ENCODE measurements around the gene KCTD2.

- TF ChIP-seq CTCF (IDR thresholded peaks at IDR 0.05; ENCODE audit: insufficient read depth, low read length) (no peak), SPI1 (IDR thresholded peaks at IDR 0.05; ENCODE audit: borderline replicate concordance, low read depth) (no peak), GABPA (IDR thresholded peaks at IDR 0.05; ENCODE audit: low read depth) (no peak), POLR2AphosphoS5 (IDR thresholded peaks at IDR 0.05; ENCODE audit: low read depth) (no peak)
Measured at GRCh38 chr17:75082683-75083082, 35.7 kb downstream of the KCTD2 start.
